DMS153 (cell line): ENCODE results near the gene TSPAN31.
A peak's percentile ranks its signal among the peaks of the same experiment; 100 is the strongest.
"Not testable (repeated sequence)": the region's sequence is repeated elsewhere in the genome, so short reads cannot be mapped to it uniquely, and the experiment has no call there.

Source experiments
- DNase-seq: peaks from one replicate; lab custom pipeline; 2025; lab: John Stamatoyannopoulos, UW

TSPAN31 gene

GRCh38 chr12:57744777-57745484 lies at the start of gene TSPAN31:
Gene TSPAN31 (plus strand): TSS chr12:57745039. CDS start chr12:57745155, 116 bp downstream.
- peak; percentile 97 for DNase-seq

- no peak for DNase-seq
These were observed 48.9 kb upstream of the TSPAN31 start for GRCh38 chr12:57695770-57696432.

GRCh38 chr12:57697076-57697475 lies 47.8 kb upstream of the TSPAN31 start:
- no peak for DNase-seq

GRCh38 chr12:57698414-57698813 lies 46.4 kb upstream of the TSPAN31 start:
- DNase-seq, result no peak

GRCh38 chr12:57700317-57700716 lies 44.5 kb upstream of the TSPAN31 start:
- DNase-seq, result no peak

GRCh38 chr12:57707250-57707649 lies 37.6 kb upstream of the TSPAN31 start:
- DNase-seq, result no peak

- DNase-seq, result no peak
These were observed 36.5 kb upstream of the TSPAN31 start for GRCh38 chr12:57708296-57708695.

GRCh38 chr12:57712701-57713100 lies 32.1 kb upstream of the TSPAN31 start:
- DNase-seq, result no peak

GRCh38 chr12:57713209-57713608 lies 31.6 kb upstream of the TSPAN31 start:
- DNase-seq, result no peak

- not testable (repeated sequence) for DNase-seq
These were observed 29.6 kb upstream of the TSPAN31 start for GRCh38 chr12:57715036-57715748.

GRCh38 chr12:57715786-57716185 lies 29.1 kb upstream of the TSPAN31 start:
- DNase-seq, result no peak

- no peak for DNase-seq
These were observed 28.5 kb upstream of the TSPAN31 start for GRCh38 chr12:57716305-57716704.

GRCh38 chr12:57717131-57717530 lies 27.7 kb upstream of the TSPAN31 start:
- no peak for DNase-seq

GRCh38 chr12:57717846-57718640 lies 26.8 kb upstream of the TSPAN31 start:
- no peak for DNase-seq

GRCh38 chr12:57718641-57719528 lies 26.0 kb upstream of the TSPAN31 start:
- no peak for DNase-seq

- DNase-seq, result no peak
These were observed 24.8 kb upstream of the TSPAN31 start for GRCh38 chr12:57719777-57720605.

GRCh38 chr12:57720606-57721595 lies 23.9 kb upstream of the TSPAN31 start:
- DNase-seq, result no peak

GRCh38 chr12:57721846-57722608 lies 22.8 kb upstream of the TSPAN31 start:
- not testable (repeated sequence) for DNase-seq
